Osteocyte (in vitro differentiated cells): ENCODE data around the gene SAP30BP. TPM values are rescaled to one million over a fixed set of nuclear protein-coding genes. Genes with fewer than 3 reads are reported as not detected.

ENCODE experiments used
- DNase-seq: peaks from one replicate; pipeline ENCODE4 v3.0.0; 2021; ENCODE audit warnings: mixed read lengths; ENCODE audit not compliant: unreplicated experiment; ENCODE audit errors: extremely low spot score
- H3K27ac Mint-ChIP-seq: one replicate; pipeline ENCODE4 v1.8.0; 2021; ENCODE audit warnings: mild to moderate bottlenecking, mixed read lengths; ENCODE audit not compliant: unreplicated experiment
- H3K27me3 Mint-ChIP-seq: one replicate; pipeline ENCODE4 v1.8.0; 2021; ENCODE audit warnings: mixed read lengths; ENCODE audit not compliant: unreplicated experiment
- H3K36me3 Mint-ChIP-seq: one replicate; pipeline ENCODE4 v1.8.0; 2021; ENCODE audit warnings: mixed read lengths; ENCODE audit not compliant: unreplicated experiment
- H3K4me1 Mint-ChIP-seq: one replicate; pipeline ENCODE4 v1.8.0; 2021; ENCODE audit warnings: mixed read lengths; ENCODE audit not compliant: unreplicated experiment
- H3K4me3 Mint-ChIP-seq: one replicate; pipeline ENCODE4 v1.8.0; 2021; ENCODE audit warnings: mild to moderate bottlenecking, moderate library complexity, mixed read lengths; ENCODE audit not compliant: unreplicated experiment
- H3K9me3 Mint-ChIP-seq: one replicate; pipeline ENCODE4 v1.8.0; 2021; ENCODE audit warnings: mixed read lengths; ENCODE audit not compliant: unreplicated experiment
- CTCF ChIP-seq: fragments of 200-600 bp; sonication (generic); IDR thresholded peaks from 2 replicates; pipeline ENCODE4 v1.5.0; 2021; ENCODE audit warnings: antibody characterized with exemption, mild to moderate bottlenecking, moderate library complexity
- total RNA-seq: library from RNA; stranded (reverse); gene quantifications from 2 replicates; pipeline ENCODE4 v1.2.1, GENCODE V29; 2021

SAP30BP gene
- total RNA-seq, 1 donor from 2014 or later = 103 TPM

GRCh38 chr17:75630071-75630917 is 36.8 kb upstream of the SAP30BP start:
- Mint-ChIP-seq H3K27ac (no peak overlapping the region), H3K9me3 (no peaks in the 10 kb centered on the region), H3K36me3 (peaks cover 5% of the 10 kb centered on the region), H3K4me3 (no peak overlapping the region), H3K27me3 (no peaks in the 10 kb centered on the region), H3K4me1 (peaks cover 24% of the 10 kb centered on the region)
- no peak for DNase-seq
- TF ChIP-seq CTCF = no peak

GRCh38 chr17:75631353-75631752 is 35.8 kb upstream of the SAP30BP start:
- H3K27ac Mint-ChIP-seq = no peak overlapping the region
- H3K9me3 Mint-ChIP-seq = no peaks in the 10 kb centered on the region
- H3K36me3 Mint-ChIP-seq = peaks cover 5% of the 10 kb centered on the region
- H3K27me3 Mint-ChIP-seq = no peaks in the 10 kb centered on the region
- DNase-seq = no peak
- H3K4me1 Mint-ChIP-seq = peaks cover 24% of the 10 kb centered on the region
- TF ChIP-seq CTCF = no peak
- H3K4me3 Mint-ChIP-seq = no peak overlapping the region

DNA sequence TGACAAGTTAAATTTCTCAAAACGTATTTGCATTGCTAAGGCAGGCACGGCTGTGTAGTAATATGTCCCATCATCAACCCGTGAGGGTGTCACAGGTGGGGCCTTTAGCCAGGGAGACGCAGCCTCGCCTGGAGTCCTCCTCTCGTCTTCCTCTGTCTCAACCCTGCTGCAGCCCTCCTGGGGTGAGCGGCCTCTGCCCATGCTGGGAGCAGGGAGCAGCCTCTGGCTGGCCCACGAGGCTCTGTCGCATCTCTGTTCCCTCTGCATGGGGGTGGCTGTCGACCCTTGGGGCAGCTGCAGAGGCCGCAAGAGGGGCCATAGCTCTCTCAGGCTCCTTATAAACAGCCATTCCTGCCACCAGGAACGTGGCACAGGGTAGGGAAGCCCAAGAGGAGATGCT is 34.7 kb upstream of the SAP30BP start:
- no peak for TF ChIP-seq CTCF
- no peak overlapping the region for H3K27ac Mint-ChIP-seq
- no peaks in the 10 kb centered on the region for H3K27me3 Mint-ChIP-seq
- peaks cover 24% of the 10 kb centered on the region for H3K4me1 Mint-ChIP-seq
- no peak overlapping the region for H3K4me3 Mint-ChIP-seq
- H3K36me3 Mint-ChIP-seq = peaks cover 5% of the 10 kb centered on the region
- no peaks in the 10 kb centered on the region for H3K9me3 Mint-ChIP-seq
- DNase-seq = no peak

- Mint-ChIP-seq H3K4me3 (no peak within 1 kb of the TSS), H3K36me3 (peaks cover 3% of the 10 kb centered on the region), H3K27me3 (no peaks in the 10 kb centered on the region), H3K27ac (peak within 1 kb of the TSS; percentile 84), H3K4me1 (peaks cover 24% of the 10 kb centered on the region), H3K9me3 (no peaks in the 10 kb centered on the region)
- peak; percentile 99 for TF ChIP-seq CTCF
- peak; percentile 96 for DNase-seq
Measured at GRCh38 chr17:75632863-75633485, 34.2 kb upstream of the SAP30BP start, which contains the start of gene SMIM5. TSS of gene SMIM5 (plus strand) at chr17:75633434. CDS start at chr17:75640202, 6,768 bp downstream.
